IgD-negative memory B cell (primary cell): Measurements from ENCODE around the gene AGAP1. TPM values are rescaled to one million over a fixed set of nuclear protein-coding genes. Genes with fewer than 3 reads are reported as not detected.
A peak's percentile ranks its signal among the peaks of the same experiment; 100 is the strongest.
"Not testable (repeated sequence)": the region's sequence is repeated elsewhere in the genome, so short reads cannot be mapped to it uniquely, and the experiment has no call there.

Source experiments
- H3K27ac Mint-ChIP-seq, 3 donors: one replicate each; pipeline ENCODE4 v1.8.0; 2020 to 2022; ENCODE audit warnings: mild to moderate bottlenecking in 3 of 3, mixed read lengths in 3 of 3, moderate library complexity in 1 of 3
- H3K27me3 Mint-ChIP-seq: one replicate; pipeline ENCODE4 v1.8.0; 2021; ENCODE audit warnings: mixed read lengths
- H3K36me3 Mint-ChIP-seq: one replicate; pipeline ENCODE4 v1.8.0; 2020; ENCODE audit warnings: mild to moderate bottlenecking, mixed read lengths
- H3K4me1 Mint-ChIP-seq, 3 donors: one replicate each; pipeline ENCODE4 v1.8.0; 2020 to 2022; ENCODE audit warnings: mixed read lengths in 3 of 3, mild to moderate bottlenecking in 1 of 3
- H3K4me3 Mint-ChIP-seq, 4 donors: one replicate each; pipeline ENCODE4 v1.8.0; 2020 to 2022; ENCODE audit warnings: mild to moderate bottlenecking in 4 of 4, mixed read lengths in 4 of 4, moderate library complexity in 3 of 4
- H3K9me3 Mint-ChIP-seq, 3 donors: one replicate each; pipeline ENCODE4 v1.8.0; 2020 to 2021; ENCODE audit warnings: mixed read lengths in 3 of 3, mild to moderate bottlenecking in 1 of 3
- polyA plus RNA-seq: library from polyadenylated mRNA; unstranded; fragments of 300-500 nt; fragmentation: Illumina TruSeq; gene quantifications from one replicate; pipeline ENCODE4 v1.2.3, GENCODE V29; 2021

The AGAP1 gene
- polyA plus RNA-seq, 1 donor from 2014 or later = not detected

DNA sequence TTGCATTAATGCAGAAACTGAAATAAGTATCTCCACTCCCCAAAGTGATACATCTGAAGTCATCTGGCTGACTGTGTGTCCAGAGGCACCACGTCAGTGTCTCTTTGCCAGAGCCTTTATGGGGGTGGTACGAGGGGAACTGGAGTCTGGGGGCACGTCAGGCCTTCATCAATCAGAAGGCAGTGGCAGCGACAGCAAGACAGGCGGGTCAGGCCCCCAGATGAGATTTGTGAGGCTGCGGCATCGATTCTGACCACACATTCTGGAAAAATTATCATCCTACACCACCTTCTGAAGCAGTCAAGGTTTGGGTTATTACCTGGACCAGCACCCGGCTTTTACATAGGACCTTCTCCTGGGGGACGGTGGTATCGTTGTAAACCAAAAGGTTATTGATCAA lies 450.7 kb downstream of the AGAP1 start:
- peaks cover 0 to 2% (median 0%) of the 10 kb centered on the region in 3 donors for H3K9me3 Mint-ChIP-seq
- no peak overlapping the region for H3K27ac Mint-ChIP-seq
- H3K4me3 Mint-ChIP-seq = no peak overlapping the region
- no peaks in the 10 kb centered on the region for H3K36me3 Mint-ChIP-seq
- no peaks in the 10 kb centered on the region for H3K27me3 Mint-ChIP-seq
- peaks cover 0 to 2% (median 0%) of the 10 kb centered on the region in 3 donors for H3K4me1 Mint-ChIP-seq

DNA sequence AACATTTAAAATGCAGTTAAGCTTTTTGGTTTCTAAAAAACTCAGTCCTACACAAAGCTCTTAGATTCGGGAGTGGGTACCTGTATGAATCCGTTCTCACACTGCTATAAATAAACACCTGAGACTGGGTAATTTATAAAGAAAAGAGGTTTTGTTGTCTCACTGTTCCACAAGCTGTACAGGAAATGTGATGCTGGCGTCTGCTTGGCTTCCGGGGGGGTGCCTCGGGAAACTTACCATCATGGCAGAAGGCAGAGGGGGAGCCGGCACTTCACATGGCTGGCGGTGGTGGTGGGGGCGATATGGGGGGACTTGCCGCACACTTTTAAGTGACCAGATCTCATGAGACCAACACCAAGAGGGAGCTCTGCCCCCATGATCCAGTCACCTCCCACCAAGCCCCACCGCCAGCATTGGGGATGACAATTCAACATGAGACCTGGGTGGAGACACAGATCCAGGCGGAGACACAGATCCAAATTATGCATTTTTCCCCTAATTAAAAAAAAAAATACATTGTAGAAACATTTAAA lies 451.8 kb downstream of the AGAP1 start:
- Mint-ChIP-seq H3K4me3 (no peak overlapping the region), H3K27me3 (peaks cover 3% of the 10 kb centered on the region), H3K27ac (no peak overlapping the region), H3K4me1 (peaks cover 0 to 2% (median 0%) of the 10 kb centered on the region in 3 donors), H3K36me3 (no peaks in the 10 kb centered on the region), H3K9me3 (peaks cover 0 to 2% (median 0%) of the 10 kb centered on the region in 3 donors)

DNA sequence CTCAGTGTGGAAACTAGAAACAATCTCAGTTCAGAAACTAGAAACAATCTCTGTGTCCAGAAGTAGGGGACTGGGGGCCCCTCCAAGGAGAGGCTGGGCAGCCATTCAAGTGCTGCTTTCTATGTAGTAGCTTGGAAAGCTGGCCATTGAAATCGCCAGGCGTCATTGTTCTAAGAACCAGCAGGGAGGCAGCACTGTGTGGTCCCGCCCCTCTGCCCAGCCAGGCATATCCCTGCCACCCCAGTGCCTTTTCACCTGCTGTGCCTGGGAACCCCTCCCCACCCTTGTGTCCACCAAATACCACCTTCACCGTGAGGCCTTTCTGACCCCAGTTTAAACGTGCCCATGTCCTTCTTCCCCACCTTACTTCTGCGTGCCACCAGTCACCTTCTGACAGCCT lies 452.7 kb downstream of the AGAP1 start:
- Mint-ChIP-seq H3K27ac (peak overlapping the region in 1 of 3 donors; percentile 57), H3K9me3 (peaks cover 0 to 2% (median 0%) of the 10 kb centered on the region in 3 donors), H3K27me3 (peaks cover 3% of the 10 kb centered on the region), H3K4me3 (no peak overlapping the region), H3K4me1 (peaks cover 0 to 2% (median 0%) of the 10 kb centered on the region in 3 donors), H3K36me3 (no peaks in the 10 kb centered on the region)

DNA sequence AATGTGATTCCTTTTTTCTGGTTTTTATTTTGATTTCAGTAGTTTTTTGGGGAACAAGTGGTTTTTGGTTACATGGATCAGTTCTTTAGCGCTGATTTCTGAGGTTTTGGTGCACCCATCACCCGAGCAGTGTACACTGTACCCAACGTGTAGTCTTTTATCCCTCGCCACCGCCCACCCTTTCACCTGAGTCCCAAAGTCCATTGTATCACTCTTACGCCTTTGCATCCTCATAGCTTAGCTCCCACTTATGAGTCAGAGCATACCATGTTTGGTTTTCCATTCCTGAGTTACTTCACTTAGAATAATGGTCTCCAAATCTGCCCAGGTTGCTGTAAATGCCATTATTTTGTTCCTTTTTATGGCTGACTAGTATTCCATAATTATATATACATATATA lies 453.2 kb downstream of the AGAP1 start:
- peak overlapping the region in 1 of 3 donors; percentile 57 for H3K27ac Mint-ChIP-seq
- H3K4me3 Mint-ChIP-seq, H3K4me1 Mint-ChIP-seq, H3K36me3 Mint-ChIP-seq, H3K9me3 Mint-ChIP-seq, H3K27me3 Mint-ChIP-seq: not testable (repeated sequence)

DNA sequence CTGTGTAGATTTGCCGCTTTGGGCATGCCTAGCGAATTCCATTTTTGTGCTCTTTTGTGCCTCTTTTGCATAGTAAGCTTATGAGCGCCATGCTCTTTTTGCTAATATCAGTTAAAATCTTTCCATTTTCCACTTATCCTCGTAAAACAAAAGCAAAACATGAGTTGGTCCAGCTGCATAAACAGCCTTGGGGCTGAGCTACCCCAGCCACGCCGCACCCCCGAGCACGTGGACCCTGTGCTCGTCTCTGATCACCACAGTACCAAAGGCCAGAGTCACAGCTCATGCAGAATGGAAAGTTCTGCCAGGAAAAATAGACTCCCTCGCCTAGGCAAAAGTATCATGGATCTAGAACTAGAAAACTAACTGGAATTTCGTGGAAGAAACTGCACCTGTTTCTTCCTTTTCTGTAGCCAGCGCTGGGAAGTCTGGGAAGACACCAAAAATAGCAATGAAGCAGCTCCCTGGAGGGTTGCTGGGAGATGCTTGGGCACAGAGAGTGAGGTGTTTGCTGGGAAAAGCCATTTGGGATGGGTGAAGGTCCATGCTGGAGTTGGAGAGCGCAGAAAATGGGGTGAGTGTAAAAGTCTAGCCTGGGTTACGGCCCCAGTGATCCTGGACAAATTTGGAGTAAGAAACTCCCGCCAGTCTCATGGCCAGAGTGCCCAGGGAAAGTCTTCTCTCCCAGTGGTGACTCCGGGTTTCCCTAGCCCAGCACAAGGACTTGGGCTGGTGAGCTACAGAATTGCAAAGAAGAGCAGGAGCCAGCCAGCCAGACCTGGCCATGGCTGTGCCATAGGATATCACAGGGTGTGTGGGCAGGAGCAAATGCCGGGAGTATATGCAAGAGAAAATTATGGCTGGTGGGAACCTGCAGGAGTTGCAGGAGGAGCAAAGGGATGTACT lies 456.0 kb downstream of the AGAP1 start:
- no peak overlapping the region for H3K4me3 Mint-ChIP-seq
- H3K27ac Mint-ChIP-seq = no peak overlapping the region
- peaks cover 3% of the 10 kb centered on the region for H3K27me3 Mint-ChIP-seq
- peaks cover 0 to 2% (median 0%) of the 10 kb centered on the region in 3 donors for H3K4me1 Mint-ChIP-seq
- H3K36me3 Mint-ChIP-seq = no peaks in the 10 kb centered on the region
- H3K9me3 Mint-ChIP-seq = peaks cover 0 to 2% (median 0%) of the 10 kb centered on the region in 3 donors

DNA sequence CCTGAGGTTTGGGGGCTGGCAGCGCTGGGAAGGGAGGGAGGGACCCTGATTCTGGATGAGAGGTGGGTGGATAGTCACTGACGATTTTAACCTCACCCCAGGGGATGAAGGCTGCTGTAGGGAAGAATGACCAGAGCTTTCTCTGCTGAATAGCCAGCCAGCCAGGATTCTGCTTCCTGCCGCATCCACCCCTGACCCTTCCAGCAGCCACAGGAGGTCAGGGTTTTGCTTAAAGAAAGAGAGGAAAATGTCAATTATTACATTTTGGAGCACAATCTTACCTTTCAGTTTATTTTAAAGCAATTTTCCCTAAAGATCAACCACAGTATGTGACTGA lies 456.6 kb downstream of the AGAP1 start:
- H3K36me3 Mint-ChIP-seq = no peaks in the 10 kb centered on the region
- H3K9me3 Mint-ChIP-seq = peaks cover 0 to 2% (median 0%) of the 10 kb centered on the region in 3 donors
- H3K4me1 Mint-ChIP-seq = peaks cover 0 to 2% (median 0%) of the 10 kb centered on the region in 3 donors
- no peak overlapping the region for H3K4me3 Mint-ChIP-seq
- no peak overlapping the region for H3K27ac Mint-ChIP-seq
- H3K27me3 Mint-ChIP-seq = peaks cover 3% of the 10 kb centered on the region

DNA sequence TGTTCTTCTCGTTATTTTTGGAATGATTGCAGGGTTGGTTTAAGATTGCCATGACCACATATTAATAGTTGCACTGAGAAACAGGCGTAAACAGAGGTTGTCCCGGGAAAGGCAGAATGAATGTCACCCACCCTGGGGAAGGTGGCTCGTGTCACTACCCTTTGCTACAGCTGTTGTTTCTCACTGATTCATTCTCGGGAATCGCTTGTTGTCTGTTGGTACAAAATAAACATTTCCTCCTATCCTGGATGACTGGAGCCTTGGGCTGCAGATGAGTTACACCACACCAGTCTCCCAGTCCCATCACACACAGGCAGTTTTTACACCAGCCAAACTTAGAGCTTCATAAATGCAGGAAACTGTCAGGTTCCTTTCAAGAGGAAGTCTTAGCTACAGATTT lies 457.6 kb downstream of the AGAP1 start:
- Mint-ChIP-seq H3K27ac (no peak overlapping the region), H3K4me1 (peaks cover 0 to 2% (median 0%) of the 10 kb centered on the region in 3 donors), H3K27me3 (peaks cover 3% of the 10 kb centered on the region), H3K4me3 (no peak overlapping the region), H3K9me3 (peaks cover 0 to 2% (median 0%) of the 10 kb centered on the region in 3 donors), H3K36me3 (no peaks in the 10 kb centered on the region)

DNA sequence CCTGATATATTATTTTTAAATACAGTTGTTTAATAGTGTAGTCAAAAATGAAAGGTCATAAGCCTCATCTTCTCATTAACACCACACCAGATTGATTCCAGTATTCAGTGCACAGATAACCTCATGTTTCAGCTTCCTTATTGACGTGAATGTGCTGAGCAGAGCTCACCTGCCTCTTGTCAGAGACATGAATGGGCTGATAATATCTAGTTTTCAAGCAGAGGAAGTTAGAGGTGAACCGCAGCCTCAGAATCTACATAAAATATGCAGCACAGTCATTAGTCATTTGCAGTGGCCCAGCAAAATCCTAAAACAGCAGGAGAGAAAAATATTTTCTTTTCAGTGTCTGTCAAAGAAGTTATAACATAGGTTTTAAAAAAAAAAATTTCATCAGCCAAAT lies 458.1 kb downstream of the AGAP1 start:
- peaks cover 3% of the 10 kb centered on the region for H3K27me3 Mint-ChIP-seq
- H3K4me3 Mint-ChIP-seq = no peak overlapping the region
- no peaks in the 10 kb centered on the region for H3K4me1 Mint-ChIP-seq
- no peak overlapping the region for H3K27ac Mint-ChIP-seq
- peaks cover 0 to 2% (median 0%) of the 10 kb centered on the region in 3 donors for H3K9me3 Mint-ChIP-seq
- no peaks in the 10 kb centered on the region for H3K36me3 Mint-ChIP-seq

DNA sequence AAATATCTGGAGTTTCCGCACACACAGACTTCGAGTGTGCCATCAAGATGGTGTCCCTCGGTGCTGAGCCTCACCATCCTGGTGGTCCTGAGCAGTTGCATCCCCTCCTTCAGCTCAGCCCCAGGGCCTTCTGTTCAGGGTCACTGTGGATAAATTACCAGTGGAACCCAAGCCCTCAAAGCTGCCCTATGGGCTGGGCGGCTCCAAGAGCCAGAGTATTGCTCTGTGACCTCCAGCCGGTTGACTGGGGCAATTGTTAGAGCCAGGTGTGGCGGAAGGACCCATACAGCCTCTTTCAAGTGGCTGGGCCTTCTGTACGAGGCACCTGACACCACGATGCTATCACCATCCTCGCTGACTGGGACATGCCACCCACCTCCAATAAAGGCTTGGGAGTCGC lies 458.9 kb downstream of the AGAP1 start:
- no peak overlapping the region for H3K27ac Mint-ChIP-seq
- H3K36me3 Mint-ChIP-seq = no peaks in the 10 kb centered on the region

DNA sequence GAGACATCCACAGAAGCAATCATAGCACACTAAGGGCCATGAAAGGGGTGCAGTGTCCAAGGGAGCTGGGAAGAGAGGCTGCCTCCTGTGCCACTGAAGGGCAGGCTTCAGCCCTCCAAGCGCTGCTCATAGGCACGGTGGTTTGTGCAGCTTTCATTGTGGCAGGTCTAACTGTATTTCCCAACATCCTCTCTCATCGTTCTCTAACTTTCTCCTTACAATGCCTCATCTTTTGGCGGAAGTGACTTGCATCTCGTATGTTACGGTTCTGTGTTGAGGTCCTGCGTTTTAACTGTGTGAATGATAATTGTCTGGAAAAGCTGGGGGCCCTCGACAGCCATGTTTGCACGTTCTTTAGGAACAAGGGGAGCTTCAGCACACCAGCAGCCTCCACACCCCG lies 460.4 kb downstream of the AGAP1 start:
- Mint-ChIP-seq H3K27ac (no peak overlapping the region), H3K4me1 (no peaks in the 10 kb centered on the region), H3K9me3 (peaks cover 0 to 2% (median 0%) of the 10 kb centered on the region in 3 donors), H3K27me3 (peaks cover 3% of the 10 kb centered on the region), H3K4me3 (no peak overlapping the region), H3K36me3 (no peaks in the 10 kb centered on the region)

More for the DNA sequence above, 458.9 kb downstream of the AGAP1 start:
- H3K4me3 Mint-ChIP-seq = no peak overlapping the region
- H3K4me1 Mint-ChIP-seq = no peaks in the 10 kb centered on the region
- H3K27me3 Mint-ChIP-seq = peaks cover 3% of the 10 kb centered on the region
- peaks cover 0 to 2% (median 0%) of the 10 kb centered on the region in 3 donors for H3K9me3 Mint-ChIP-seq

DNA sequence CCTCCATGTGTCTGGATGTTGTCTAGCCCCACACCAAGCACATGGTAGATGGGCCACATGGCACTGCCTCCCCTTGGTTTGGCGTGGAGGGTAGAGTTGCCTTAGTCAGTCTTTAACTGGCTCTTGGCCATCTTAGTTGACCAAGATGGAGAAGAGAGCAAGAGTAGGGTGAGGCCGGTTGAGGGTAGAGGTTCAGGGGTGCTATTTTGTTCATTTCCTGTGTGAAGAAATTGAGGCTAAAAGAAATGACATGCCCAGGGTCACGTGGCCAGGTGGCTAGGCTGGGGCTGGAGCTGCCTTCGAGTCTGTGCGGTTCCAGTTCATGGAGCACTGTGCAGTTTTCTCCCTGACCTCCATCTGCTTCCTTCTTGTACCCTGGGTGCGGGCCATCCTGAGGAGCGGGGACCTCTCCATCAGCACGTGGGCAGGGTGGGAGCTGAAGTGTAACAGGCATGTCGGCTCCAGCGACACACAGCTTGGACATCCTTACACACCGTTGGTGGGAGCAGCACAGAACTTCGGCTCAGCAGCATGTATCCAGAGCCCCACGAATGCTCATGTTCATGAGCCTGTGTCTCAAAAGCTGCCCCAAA lies 461.1 kb downstream of the AGAP1 start:
- Mint-ChIP-seq H3K4me1 (no peaks in the 10 kb centered on the region), H3K4me3 (no peak overlapping the region), H3K36me3 (no peaks in the 10 kb centered on the region), H3K27me3 (peaks cover under 1% of the 10 kb centered on the region), H3K9me3 (peaks cover 0 to 2% (median 0%) of the 10 kb centered on the region in 3 donors), H3K27ac (no peak overlapping the region)

DNA sequence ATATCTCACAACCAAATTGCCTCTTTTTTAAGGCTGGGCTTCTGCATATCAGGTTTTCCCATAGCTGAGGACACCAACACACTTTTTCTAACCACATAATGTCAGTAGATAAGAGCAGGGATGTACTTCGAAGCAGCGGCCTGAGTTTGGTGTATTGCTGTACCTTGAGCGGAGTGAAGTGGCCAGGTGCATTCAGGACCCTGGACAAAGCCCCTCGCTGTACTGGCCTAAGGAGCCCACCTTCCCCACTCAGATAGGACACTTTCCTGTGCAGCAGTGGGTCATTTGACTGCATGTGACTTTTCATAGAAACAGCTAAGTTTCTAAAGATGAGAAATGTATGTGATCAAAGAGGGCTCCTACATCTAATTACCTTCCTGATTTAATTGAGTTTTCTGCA lies 461.8 kb downstream of the AGAP1 start:
- no peaks in the 10 kb centered on the region for H3K36me3 Mint-ChIP-seq
- no peak overlapping the region for H3K27ac Mint-ChIP-seq
- H3K4me3 Mint-ChIP-seq = no peak overlapping the region
- no peaks in the 10 kb centered on the region for H3K4me1 Mint-ChIP-seq
- no peaks in the 10 kb centered on the region for H3K27me3 Mint-ChIP-seq
- peaks cover 0 to 2% (median 0%) of the 10 kb centered on the region in 3 donors for H3K9me3 Mint-ChIP-seq

DNA sequence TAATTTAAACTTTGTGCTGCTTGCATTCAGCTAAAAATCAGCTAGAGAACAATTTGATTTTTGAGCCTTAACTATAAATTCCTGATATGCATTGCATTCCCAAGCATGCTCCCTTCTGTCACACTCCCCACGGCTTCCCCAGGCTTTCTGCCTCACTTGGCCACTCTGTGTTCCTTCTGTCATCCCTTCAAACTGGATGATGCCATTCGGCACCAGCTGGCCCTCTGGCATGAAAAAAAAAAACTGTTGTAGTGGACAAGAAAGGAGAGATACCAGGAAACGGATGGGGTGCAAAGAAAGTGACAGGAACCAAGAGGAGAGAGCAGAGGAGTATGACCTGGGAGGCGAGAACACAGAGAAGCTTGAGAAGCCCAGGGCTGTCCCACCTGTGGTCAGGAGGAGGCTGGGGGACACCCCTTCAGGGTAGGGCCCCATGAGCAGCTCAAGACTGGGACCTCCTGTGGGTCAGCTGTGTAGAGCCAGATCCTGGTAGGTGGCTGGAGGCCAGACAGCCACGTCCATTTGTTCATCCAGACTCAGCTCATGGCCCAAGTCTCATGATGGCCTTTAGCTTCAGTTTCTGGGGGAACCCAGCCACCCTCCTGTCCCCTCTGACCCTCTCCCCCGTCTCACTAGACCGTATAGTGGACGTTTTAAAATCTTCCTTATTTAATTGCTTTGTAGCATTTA lies 462.6 kb downstream of the AGAP1 start:
- peaks cover 0 to 2% (median 0%) of the 10 kb centered on the region in 3 donors for H3K9me3 Mint-ChIP-seq
- H3K4me3 Mint-ChIP-seq = no peak overlapping the region
- no peaks in the 10 kb centered on the region for H3K27me3 Mint-ChIP-seq
- no peak overlapping the region for H3K27ac Mint-ChIP-seq
- H3K4me1 Mint-ChIP-seq = no peaks in the 10 kb centered on the region
- H3K36me3 Mint-ChIP-seq = no peaks in the 10 kb centered on the region

DNA sequence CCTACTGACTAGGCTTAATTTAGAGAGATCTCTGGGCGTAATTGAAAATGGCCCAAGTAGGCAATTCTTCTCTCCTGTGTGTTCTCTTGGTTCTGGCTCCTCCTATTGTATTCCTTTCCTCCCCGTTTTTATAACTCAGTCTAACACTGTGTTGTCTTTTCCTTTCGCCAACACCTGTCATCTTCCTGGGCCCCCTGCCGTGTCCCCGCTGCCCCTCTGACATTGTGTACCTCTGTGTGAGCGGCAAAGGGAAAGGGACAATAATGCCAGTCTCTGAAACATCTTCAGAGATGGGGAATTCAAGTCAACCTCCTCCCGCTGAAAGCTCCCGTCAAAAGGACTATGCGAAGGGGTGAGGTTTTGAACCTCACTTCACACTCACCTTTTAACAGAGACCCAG lies 463.4 kb downstream of the AGAP1 start:
- Mint-ChIP-seq H3K4me1 (no peaks in the 10 kb centered on the region), H3K27me3 (no peaks in the 10 kb centered on the region), H3K9me3 (peaks cover 0 to 2% (median 0%) of the 10 kb centered on the region in 3 donors), H3K36me3 (no peaks in the 10 kb centered on the region), H3K27ac (no peak overlapping the region), H3K4me3 (no peak overlapping the region)
